Measurements from ENCODE around the gene NDOR1.

Gene NDOR1

DNA sequence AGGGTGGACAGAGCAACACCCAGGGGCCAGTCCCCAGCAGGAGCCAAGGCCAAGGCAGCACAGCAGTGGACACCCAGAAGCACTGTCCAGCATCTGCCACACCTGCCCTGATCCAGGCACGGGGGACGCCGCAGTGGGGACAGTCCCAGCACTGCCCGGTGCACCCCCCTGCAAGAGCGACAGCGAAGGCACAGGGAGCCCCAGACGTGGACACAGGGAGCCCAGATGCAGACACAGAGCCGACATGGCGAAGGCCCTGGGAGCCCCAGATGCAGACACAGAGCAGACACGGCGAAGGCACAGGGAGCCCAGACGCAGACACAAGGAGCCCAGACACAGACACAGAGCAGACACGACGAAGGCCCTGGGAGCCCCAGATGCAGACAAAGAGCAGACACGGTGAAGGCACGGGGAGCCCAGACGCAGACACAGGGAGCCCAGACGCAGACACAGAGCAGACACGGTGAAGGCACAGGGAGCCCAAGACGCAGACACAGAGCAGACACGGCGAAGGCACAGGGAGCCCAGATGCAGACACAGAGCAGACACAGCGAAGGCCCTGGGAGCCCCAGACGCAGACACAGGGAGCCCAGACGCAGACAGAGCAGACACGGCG lies 21.4 kb upstream of the NDOR1 start:
- DNase-seq = no peak

DNA sequence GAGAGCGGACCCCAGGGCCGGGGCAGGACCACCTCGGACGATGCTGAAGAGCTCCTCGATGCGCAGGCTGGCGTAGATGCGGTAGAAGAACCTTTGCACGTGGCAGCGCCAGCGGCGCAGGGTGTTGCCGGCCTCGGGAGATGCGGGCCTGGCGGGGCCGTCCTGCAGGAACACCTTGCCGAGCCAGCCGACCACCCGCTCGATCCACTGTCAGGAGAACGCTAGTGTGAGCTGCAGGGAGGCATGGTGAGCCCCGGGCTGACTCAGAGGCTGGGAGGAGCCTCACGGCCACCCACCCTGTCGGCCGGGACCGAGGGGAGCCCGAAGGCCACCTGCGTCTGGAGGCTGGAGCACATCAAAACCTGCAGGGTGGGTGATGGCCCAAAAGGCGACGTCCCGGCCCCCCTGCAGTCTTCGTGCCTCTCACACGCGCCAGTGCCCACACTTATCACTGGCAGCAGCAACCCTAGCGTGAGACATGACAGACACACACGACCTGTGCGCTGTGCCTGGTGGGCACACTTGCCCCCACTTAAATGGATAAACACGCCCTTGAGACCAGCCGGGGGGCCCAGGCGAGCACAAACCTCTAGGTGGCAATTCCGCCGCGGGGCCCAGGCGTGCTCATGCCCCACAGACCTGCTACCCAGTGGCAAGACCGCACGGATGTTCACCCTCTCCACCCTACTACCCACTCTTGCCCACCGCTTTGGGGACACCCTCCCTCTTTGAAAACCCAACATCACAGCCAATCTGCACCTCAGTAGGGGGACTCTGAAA lies 20.4 kb upstream of the NDOR1 start:
- no peak for DNase-seq

DNA sequence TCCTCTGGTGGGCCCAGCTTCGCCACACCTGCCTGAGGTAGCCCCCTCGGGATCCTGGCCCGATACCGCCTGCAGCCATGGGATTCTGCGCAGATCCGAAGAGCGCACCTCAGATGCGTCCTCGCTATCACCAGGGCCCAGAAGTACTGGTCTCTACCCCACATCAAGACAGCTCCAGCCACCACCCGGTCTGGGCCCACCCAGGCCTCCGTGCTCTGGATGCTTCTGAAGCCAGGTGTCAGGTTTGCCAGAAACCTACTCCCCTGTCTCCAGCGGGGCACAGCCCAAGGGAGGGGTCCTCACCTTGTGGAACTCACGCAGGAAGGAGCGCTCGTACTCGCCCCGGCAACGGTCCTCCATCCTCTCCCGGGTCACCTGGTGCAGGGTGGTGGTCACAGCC lies 19.6 kb upstream of the NDOR1 start:
- DNase-seq = no peak

DNA sequence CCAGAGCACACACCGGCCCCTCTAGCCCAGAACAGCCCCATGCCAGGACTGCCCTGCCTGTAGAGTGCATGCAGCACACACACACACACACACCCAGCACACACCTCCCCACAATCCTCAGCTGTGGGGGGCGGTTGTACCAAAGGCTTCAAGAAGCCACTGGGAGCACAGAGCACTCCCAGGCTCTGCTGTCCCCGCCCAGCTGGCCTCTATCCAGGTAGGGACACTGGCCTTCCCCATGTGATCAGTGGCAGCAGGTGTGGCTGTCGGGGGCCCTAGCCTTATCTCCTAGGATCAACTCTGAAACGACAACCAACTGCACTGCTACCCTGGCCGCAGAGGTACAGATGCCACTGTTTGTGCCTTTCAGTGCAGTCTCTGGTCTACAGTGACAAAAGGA lies 19.1 kb upstream of the NDOR1 start:
- DNase-seq = no peak

DNA sequence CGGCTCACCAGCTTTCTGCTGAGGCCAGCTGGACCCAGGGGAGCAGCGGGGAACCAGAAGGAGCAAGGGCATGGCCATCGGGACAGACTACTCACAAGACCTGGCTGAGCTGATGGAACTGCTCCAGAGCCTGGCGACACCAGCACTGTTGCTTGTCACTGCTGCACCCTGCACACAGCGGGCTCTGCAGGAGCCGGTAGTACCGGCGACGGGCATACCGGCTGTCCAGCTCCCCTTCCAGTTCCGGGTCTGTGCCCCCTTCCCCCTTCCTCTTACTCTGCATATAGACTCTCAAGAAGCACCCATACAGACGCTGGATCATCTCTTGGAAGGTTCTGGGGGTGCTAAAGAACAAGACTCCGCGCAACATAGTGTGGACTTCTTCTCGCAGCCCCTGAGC lies 18.1 kb upstream of the NDOR1 start:
- no peak for DNase-seq

- DNase-seq = no peak
These were observed 17.4 kb upstream of the NDOR1 start for GRCh38 chr9:137188086-137188489.

DNA sequence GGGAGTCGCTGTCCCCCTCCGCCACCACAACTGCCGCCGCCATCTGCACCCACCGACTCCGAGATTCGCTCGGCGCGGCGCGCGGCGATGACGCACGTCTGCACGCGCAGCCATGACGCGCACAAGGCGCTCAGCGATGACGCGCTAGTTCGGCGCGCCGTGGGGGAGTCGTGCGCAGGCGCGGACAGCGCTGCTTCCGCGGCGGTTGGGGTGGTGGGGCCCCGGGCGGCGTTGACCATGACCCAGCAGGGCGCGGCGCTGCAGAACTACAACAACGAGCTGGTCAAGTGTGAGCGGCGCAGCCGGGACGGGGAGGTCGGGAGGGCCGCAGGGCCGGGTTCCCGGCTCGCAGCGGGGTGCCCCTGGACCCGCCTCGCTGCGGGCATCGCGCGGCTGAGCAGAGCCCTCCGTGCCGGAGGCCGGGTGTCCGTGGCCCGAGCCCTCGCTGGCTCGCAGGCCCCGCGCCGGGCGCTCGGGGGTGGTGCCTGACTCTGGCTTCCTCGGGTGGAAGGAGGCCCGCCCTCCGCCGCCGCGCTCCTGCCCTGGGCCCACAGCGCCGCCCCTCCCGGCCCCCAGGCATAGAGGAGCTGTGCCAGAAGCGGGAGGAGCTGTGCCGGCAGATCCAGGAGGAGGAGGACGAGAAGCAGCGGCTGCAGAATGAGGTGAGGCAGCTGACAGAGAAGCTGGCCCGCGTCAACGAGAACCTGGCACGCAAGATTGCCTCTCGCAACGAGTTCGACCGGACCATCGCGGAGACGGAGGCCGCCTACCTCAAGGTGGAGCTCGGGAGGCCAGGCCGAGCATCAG lies 16.8 kb upstream of the NDOR1 start, which contains the start of the genes ANAPC2 and SSNA1:
ANAPC2 (minus strand) TSS at position 71 of the 807 bp plus-strand sequence; CDS start at position 43, 28 bp downstream.
SSNA1 (plus strand) TSS at position 187 of the 807 bp plus-strand sequence; CDS start at position 238, 51 bp downstream.
- peak; percentile 87 for DNase-seq

DNA sequence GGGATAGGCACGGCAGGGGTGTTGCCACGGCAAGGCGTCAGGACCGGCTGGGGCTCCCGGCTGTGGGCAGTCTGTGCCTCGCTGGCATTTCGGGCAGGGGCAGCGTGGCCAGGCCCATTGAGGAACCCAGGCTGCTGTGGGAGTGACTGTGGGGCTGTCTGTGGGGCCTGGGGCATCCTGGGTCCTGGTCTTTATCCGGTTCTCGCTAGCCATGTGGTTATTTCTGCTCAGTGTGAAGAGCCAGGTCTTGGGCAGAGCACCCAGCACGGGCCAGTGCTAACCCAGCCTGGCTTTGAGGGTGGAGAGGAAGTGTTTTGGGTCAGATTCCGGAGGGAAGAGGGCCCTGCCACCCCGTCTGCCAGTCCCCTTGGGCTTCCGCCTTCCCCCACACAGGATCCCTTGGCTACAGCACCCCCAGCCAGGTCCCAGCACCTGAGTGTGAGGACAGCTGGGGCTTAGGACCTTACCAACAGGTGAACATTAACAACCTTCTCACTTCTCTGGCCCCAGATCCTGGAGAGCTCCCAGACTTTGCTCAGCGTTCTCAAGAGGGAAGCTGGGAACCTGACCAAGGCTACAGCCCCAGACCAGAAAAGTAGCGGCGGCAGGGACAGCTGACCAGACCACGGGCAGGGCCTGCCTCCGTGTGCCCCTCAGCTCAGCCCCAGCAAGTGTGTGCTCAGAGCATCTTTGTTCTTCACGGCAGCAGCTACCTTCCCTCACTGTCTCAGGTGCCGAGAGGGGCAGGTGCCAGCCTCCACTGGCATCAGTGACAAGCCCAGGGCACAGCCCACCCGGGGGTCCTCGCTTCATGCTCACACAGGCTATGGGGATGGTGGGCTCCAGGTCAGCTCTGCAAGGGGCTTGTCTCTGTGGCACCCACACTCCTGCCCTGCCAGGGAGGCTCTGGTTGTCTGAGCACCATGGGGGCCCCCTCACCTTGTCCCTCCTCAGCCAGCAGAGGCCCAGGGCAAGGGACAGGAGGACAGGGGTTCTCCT lies 15.9 kb upstream of the NDOR1 start:
- DNase-seq = no peak

GRCh38 chr9:137190315-137190856 lies 15.1 kb upstream of the NDOR1 start:
- no peak for DNase-seq

DNA sequence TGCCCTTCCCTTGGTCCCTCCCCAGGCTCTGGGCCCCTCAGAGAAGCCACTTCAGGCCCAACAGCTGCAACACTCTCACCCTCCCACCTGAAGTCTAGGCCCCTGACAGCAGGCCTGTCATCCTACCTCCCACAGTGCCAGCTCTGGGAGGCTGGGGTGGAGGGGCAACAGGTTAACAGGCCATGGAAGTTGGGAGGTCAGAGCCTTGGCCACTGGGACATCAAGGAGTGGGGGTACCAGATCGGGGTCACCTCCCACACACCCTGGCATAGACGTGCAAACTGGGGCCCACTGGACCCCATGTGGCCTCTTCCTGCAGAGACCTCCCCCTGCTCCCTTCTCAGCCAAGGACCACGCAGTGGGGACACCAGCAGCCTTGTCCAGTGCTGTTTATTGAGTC lies 14.3 kb upstream of the NDOR1 start:
- no peak for DNase-seq

DNA sequence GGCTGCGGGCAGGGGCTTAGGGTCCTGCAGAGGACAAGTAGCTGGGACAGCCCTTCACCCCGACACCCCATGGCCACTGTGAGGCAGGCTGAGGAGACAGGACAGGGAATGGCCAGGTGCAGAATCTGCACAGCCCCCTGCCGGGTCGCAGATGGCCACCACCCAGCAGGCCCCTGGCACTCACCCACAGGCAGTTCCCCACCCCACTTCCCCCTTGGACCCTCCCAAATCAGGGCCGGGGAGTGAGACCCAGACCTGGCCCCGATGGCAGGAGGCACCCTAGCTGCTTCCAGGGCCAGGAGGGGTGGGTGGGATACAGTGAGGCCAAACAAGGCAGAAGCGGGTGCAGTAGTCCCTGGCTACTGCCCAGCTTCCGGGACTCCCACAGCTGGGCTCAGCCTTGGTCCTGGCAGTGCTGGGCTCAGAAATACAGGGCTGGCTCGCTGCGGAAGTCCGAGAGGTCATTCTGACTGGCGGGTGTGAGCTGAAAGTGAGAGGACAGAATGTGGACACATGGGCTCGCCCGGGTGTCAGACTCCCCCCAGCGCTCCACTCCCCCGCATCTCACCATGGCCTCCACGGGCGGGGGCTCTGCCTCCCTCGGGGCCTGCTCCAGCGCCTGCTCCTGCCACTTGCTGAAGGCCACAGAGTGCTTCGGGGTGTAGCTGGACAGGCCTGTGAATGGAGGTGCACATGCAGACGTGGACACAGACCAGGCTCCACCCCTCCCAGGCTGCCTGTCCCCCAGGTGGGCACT lies 13.6 kb upstream of the NDOR1 start:
- DNase-seq = no peak

DNA sequence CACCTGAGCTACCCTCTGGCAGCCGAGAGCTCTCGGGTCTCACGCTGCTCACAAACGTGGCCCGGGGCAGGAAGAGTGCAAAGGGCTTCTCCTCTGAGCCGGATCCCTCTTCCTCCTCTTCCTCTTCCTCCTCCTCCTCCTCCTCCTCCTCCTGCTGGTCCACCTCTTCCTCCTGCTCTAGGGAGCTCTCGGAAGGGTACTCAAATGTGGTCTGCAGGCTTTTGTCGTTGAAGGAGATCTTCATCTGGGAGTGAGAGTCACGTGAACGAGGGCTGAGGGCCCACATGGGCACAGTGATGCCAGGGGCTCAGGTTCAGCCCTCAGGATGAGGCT lies 13.1 kb upstream of the NDOR1 start:
- DNase-seq = no peak

DNA sequence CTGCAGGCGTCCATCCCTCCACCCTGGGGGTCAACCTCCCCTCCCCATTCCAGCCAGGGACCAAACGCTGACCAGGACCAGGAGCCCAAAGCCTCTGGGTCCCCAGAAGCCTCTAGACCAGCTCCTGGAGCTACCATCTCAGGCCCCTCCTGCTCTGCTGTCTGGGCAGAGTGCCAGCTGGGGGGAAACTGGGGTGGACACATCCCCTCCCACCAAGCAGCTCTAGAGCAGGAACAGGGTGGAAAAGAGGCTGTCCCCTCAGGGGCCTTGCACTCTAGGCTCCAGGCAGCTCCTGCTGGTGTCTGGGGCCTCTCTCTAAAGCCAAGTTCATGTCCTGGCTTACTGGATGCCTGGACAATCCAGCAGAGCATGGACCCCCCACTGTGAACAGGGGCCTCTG lies 12.6 kb upstream of the NDOR1 start:
- no peak for DNase-seq

DNA sequence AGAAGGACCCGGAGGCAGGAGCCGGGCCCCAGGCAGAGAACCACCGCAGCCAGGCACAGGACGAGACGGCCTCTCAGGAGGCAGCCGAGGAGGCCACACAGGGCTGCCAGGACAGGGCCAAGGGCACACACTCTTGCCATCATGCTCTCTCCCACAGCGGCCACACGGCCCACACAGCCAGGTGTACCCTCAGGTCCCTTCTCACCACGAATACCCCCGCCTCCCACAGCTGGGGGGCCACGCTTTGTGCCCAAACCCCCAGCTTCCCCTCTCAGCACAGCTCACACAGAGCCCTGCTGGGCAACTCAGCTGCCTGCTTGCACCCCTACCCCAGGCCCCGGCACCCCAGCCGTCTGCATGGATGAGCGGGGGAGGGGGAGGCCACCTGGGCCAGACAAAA lies 11.7 kb upstream of the NDOR1 start:
- no peak for DNase-seq

DNA sequence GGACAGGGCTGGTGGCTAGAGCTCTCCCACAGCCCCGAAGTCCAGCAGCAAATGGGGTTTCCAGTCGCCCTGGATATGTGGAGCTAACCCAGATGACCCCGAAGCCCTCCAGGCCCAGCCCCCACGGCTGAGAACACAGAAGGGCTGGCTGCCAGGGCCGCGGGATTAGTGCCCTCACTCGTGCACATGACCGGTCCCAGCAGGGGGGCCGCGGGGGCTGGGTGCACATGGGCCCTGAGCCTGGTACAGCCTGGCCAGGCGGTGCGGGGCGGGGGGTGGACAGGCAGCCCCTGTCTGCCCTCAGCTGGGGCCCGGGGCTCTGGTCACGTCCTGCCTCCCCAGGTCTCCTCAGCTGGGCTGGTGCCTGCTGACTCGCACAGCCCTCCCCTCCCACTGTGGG lies 11.1 kb upstream of the NDOR1 start:
- DNase-seq = no peak

DNA sequence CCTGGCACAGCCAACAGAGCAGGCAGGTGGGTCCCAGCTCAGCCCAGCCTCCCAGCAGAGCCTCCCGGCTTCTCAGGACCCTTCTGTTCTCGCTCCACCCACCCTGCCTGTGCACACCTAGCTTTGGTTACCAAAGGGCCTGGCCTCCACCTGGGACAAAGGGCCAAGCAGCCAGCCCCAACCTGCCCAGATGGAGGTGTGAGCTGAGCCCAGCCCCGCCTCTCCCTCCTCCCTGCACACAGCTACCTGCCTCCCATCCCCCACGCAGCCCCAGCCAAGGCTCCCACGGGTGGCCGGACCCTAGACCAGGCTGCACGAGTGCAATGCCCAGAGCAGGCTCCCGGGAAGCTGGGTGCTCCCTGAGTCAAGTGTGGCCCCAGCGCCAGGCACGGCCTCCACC lies 10.6 kb upstream of the NDOR1 start:
- DNase-seq = no peak

DNA sequence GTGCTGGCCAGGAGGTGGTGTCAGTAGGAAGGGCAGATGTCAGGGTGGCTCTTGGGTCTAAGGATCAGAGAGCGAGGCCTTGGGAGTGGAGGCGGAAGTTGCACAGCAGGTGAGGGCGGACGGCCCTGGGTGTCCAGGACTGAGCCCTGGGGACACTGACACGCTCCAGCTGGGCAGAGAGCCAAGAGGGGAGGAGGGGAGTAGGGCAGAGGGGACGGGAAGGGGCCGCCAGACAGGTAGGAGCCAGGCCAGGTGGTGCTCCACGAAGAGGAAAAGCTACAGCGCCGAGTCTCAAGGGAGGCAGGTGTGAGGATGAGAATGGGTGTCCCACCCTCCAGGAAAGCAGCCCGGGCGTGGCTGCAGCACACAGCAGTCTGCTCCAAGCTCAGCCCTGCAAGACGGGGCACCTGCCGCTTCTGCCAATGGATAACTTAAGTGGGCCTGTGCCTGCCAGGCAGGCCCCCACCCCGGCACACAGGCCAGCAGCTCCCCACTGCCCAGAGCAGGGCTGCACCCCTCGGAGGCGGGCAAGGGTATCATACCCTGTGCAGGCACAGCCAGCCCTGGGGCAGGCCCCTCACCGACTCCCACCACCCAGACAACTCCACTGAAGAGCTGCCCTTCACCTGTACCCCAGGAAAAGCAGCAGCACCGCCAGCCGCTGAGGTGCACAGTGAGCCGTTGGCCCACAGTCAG lies 9.8 kb upstream of the NDOR1 start:
- peak; percentile 49 for DNase-seq

- no peak for DNase-seq
These were observed 7.2 kb upstream of the NDOR1 start for GRCh38 chr9:137198051-137198901.

- no peak for DNase-seq
These were observed 6.6 kb upstream of the NDOR1 start for GRCh38 chr9:137198902-137199283.

Measured in NCI-H1092 (cell line).